ENCODE results near the gene ZBTB20.

GRCh38 chr3:114586119-114586518, 561.0 kb downstream of the ZBTB20 start:
- TF ChIP-seq REST (IDR thresholded peaks at IDR 0.05; ENCODE audit: insufficient read depth in 1 of 2, low read depth in 2 of 2, low read length in 2 of 2) (no peak), POLR2AphosphoS5 (IDR thresholded peaks at IDR 0.05; ENCODE audit: low read depth, low read length) (no peak)
